ENCODE results near the gene ARSJ.

GRCh38 chr4:113962016-113962347 is 17.5 kb downstream of the ARSJ start:
- no peak for TF ChIP-seq CTCF (IDR thresholded peaks at IDR 0.05 in 4 of 5, conservative IDR thresholded peaks at IDR 0.05 in 1 of 5)
- TF ChIP-seq POLR2A (IDR thresholded peaks at IDR 0.05) = no peak
